ENCODE data around the gene TACR1.

DNA sequence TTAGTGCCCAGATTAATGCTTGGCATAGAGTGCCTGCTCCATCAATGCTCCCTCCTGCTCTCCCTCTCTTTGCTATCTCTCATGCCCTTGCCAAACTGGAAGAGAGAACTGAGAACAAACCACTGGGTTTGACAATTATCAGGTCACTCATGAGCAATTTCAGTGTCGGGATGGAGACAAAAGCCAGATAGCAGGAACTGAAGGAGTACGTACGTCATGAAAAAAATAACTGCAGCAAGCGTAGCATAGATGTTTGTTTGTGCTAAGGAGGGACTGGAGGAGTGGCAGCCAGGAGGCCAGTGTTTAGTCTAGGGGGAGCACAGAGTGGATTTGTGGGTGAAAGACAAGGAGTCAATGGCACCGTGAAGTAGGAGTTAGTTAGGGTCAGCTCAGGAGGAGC, 127.6 kb downstream of the TACR1 start:
- TF ChIP-seq, protein P1, sequence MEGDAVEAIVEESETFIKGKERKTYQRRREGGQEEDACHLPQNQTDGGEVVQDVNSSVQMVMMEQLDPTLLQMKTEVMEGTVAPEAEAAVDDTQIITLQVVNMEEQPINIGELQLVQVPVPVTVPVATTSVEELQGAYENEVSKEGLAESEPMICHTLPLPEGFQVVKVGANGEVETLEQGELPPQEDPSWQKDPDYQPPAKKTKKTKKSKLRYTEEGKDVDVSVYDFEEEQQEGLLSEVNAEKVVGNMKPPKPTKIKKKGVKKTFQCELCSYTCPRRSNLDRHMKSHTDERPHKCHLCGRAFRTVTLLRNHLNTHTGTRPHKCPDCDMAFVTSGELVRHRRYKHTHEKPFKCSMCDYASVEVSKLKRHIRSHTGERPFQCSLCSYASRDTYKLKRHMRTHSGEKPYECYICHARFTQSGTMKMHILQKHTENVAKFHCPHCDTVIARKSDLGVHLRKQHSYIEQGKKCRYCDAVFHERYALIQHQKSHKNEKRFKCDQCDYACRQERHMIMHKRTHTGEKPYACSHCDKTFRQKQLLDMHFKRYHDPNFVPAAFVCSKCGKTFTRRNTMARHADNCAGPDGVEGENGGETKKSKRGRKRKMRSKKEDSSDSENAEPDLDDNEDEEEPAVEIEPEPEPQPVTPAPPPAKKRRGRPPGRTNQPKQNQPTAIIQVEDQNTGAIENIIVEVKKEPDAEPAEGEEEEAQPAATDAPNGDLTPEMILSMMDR (IDR thresholded peaks at IDR 0.05; ENCODE audit: poor library complexity, severe bottlenecking): no peak
- TF ChIP-seq RAD21 (conservative IDR thresholded peaks at IDR 0.05): no peak
- no peak for TF ChIP-seq POLR2AphosphoS5 (IDR thresholded peaks at IDR 0.05)
- TF ChIP-seq EP300 (conservative IDR thresholded peaks at IDR 0.05; ENCODE audit: poor library complexity, severe bottlenecking): no peak
- no peak for TF ChIP-seq SMC3 (conservative IDR thresholded peaks at IDR 0.05; ENCODE audit: poor library complexity)
- TF ChIP-seq EZH2 (IDR thresholded peaks at IDR 0.05; ENCODE audit: borderline replicate concordance, insufficient read depth, low read length, poor library complexity, severe bottlenecking): no peak
- TF ChIP-seq TAF1 (IDR thresholded peaks at IDR 0.05; ENCODE audit: low read depth): no peak
